AG04450 (cell line): ENCODE results near the gene INPP5D. TPM values are rescaled to one million over a fixed set of nuclear protein-coding genes. Genes with fewer than 3 reads are reported as not detected.
"Not testable (repeated sequence)": the region's sequence is repeated elsewhere in the genome, so short reads cannot be mapped to it uniquely, and the experiment has no call there.

Experiments used
- CTCF ChIA-PET: fragments of 300-600, 350-600 bp; formaldehyde crosslinking; extraction: SDS; loops from one replicate; lab custom pipeline; 2022; ENCODE audit warnings: antibody characterized with exemption, inconsistent platforms; lab: Charles Lee
- POLR2A ChIA-PET: fragments of 350-600 bp; formaldehyde crosslinking; extraction: SDS; loops from one replicate; lab custom pipeline; 2021; ENCODE audit warnings: antibody characterized with exemption, inconsistent platforms; lab: Yijun Ruan, JAX
- DNase-seq: peaks from one replicate; pipeline ENCODE4 v3.0.0-alpha.2; 2011; ENCODE audit warnings: low read depth, low spot score
- H3K27ac ChIP-seq: one replicate; pipeline ENCODE4 v1.5.1; 2012; ENCODE audit warnings: low read depth, low read length, control low read depth
- H3K27me3 ChIP-seq: one replicate; pipeline ENCODE4 v1.6.0; 2012; ENCODE audit warnings: low read length; ENCODE audit not compliant: control insufficient read depth, insufficient read depth
- H3K4me3 ChIP-seq: 2 replicates; pipeline ENCODE4 v1.5.1; 2011; ENCODE audit warnings: mild to moderate bottlenecking, low read depth, low read length, control low read depth
- H3K9me3 ChIP-seq: 2 replicates; pipeline ENCODE4 v1.5.1; 2012; ENCODE audit warnings: low read length; ENCODE audit not compliant: control insufficient read depth, insufficient read depth
- CTCF ChIP-seq: IDR thresholded peaks from 2 replicates; pipeline ENCODE4 v1.5.1; 2011; ENCODE audit warnings: low read depth, low read length, control low read depth, inconsistent platforms
- polyA plus RNA-seq: library from polyadenylated mRNA; depleted of rRNA; stranded (reverse); fragments of >200 nt; gene quantifications from 2 replicates; pipeline ENCODE4 v1.2.3, GENCODE V29; 2011

Gene INPP5D
- polyA plus RNA-seq, 1 experiment = 0.43 TPM

GRCh38 chr2:233062451-233062850, 2.3 kb downstream of the INPP5D start:
- H3K4me3 ChIP-seq = no peak overlapping the region
- ChIA-PET POLR2A (no interaction called here), CTCF (interaction anchor here (1.4 kb wide), 1 partner anchor 9 kb away, joined by 4 read pairs; no protein-coding TSS in a partner anchor)
- H3K27ac ChIP-seq = no peak overlapping the region
- H3K27me3 ChIP-seq = no peaks in the 10 kb centered on the region
- DNase-seq = no peak
- TF ChIP-seq CTCF = no peak
- no peaks in the 10 kb centered on the region; the same call in 1 of the 2 replicates for H3K9me3 ChIP-seq

- Histone ChIP-seq H3K27me3 (no peaks in the 10 kb centered on the region), H3K4me3 (no peak overlapping the region), H3K9me3 (no peaks in the 10 kb centered on the region; the same call in 1 of the 2 replicates), H3K27ac (no peak overlapping the region)
- no peak for TF ChIP-seq CTCF
- DNase-seq = no peak
- POLR2A ChIA-PET = no interaction called here
- CTCF ChIA-PET = interaction anchor here (1.4 kb wide), 1 partner anchor 9 kb away, joined by 4 read pairs; no protein-coding TSS in a partner anchor
These were observed 2.8 kb downstream of the INPP5D start for GRCh38 chr2:233062946-233063268.

GRCh38 chr2:233063269-233063975, 3.3 kb downstream of the INPP5D start:
- Histone ChIP-seq H3K9me3 (no peaks in the 10 kb centered on the region; the same call in 1 of the 2 replicates), H3K27ac (no peak overlapping the region), H3K27me3 (no peaks in the 10 kb centered on the region), H3K4me3 (no peak overlapping the region)
- ChIA-PET CTCF (no interaction called here), POLR2A (no interaction called here)
- no peak for DNase-seq
- 0 out of 2 replicates have a peak, but pooled peaks have one; percentile 15 for TF ChIP-seq CTCF

GRCh38 chr2:233063976-233064411, 3.9 kb downstream of the INPP5D start:
- no peaks in the 10 kb centered on the region for H3K27me3 ChIP-seq
- TF ChIP-seq CTCF = no peak
- no peaks in the 10 kb centered on the region; the same call in 1 of the 2 replicates for H3K9me3 ChIP-seq
- DNase-seq = no peak
- CTCF ChIA-PET = interaction anchor here (2.2 kb wide), 1 partner anchor 11 kb away, joined by 9 read pairs; no protein-coding TSS in a partner anchor
- POLR2A ChIA-PET = no interaction called here
- no peak overlapping the region for H3K4me3 ChIP-seq
- no peak overlapping the region for H3K27ac ChIP-seq

- Histone ChIP-seq H3K27ac (no peak overlapping the region), H3K4me3 (no peak overlapping the region), H3K27me3 (no peaks in the 10 kb centered on the region), H3K9me3 (no peaks in the 10 kb centered on the region)
- no peak for DNase-seq
- POLR2A ChIA-PET = no interaction called here
- no peak for TF ChIP-seq CTCF
- CTCF ChIA-PET = interaction anchor here (2.2 kb wide), 1 partner anchor 11 kb away, joined by 9 read pairs; no protein-coding TSS in a partner anchor
These were observed 4.5 kb downstream of the INPP5D start for GRCh38 chr2:233064530-233065199.

- H3K9me3 ChIP-seq, H3K27ac ChIP-seq, DNase-seq, H3K4me3 ChIP-seq, H3K27me3 ChIP-seq, POLR2A ChIA-PET: not testable (repeated sequence)
- CTCF ChIA-PET = interaction anchor here (0.6 to 2.2 kb wide), 2 partner anchors 12 to 459 kb away, joined by 3 to 9 read pairs; no protein-coding TSS in a partner anchor
These were observed 5.1 kb downstream of the INPP5D start for GRCh38 chr2:233065200-233065589.
